ENCODE results near the gene PODNL1.

Gene PODNL1

DNA sequence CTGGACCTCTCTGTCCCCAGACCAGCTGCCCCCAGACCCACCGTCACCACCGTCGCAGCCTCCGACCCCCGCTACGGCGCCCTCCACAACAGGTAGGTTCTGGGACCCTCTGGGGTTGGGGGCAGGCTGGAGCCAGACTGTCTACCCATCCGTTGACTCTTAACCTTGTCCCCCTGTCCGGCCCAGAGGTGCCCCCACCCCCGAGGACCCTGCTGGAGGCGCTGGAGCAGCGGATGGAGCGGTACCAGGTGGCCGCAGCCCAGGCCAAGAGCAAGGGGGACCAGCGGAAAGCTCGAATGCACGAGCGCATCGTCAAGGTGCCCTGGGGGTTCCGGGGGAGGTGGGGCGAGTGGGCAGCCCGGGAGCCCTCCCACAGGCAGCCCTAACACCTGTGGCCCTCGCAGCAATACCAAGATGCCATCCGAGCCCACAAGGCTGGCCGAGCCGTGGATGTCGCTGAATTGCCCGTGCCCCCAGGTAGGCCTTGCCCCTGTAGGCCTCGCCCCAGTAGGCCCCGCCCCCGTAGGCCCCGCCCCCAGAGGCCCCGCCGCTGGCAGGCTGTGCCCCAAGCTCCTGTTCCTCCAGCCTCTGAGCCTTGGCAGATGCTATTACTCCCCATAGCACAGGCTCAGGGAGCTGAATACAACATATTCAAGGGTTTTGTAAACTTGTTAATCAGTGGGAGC is 19.3 kb downstream of the PODNL1 start:
- TF ChIP-seq FOXP2 (optimal IDR thresholded peaks at IDR 0.05; ENCODE audit: borderline replicate concordance, extremely low read depth, extremely low read length, insufficient read depth) (no peak), POLR2AphosphoS5 (IDR thresholded peaks at IDR 0.05; ENCODE audit: low read depth, low read length) (no peak), SIN3A (IDR thresholded peaks at IDR 0.05; ENCODE audit: borderline replicate concordance, insufficient read depth, low read length) (no peak), TAF1 (IDR thresholded peaks at IDR 0.05; ENCODE audit: borderline replicate concordance, insufficient read depth, low read length) (no peak)
- TF ChIP-seq, protein P1, sequence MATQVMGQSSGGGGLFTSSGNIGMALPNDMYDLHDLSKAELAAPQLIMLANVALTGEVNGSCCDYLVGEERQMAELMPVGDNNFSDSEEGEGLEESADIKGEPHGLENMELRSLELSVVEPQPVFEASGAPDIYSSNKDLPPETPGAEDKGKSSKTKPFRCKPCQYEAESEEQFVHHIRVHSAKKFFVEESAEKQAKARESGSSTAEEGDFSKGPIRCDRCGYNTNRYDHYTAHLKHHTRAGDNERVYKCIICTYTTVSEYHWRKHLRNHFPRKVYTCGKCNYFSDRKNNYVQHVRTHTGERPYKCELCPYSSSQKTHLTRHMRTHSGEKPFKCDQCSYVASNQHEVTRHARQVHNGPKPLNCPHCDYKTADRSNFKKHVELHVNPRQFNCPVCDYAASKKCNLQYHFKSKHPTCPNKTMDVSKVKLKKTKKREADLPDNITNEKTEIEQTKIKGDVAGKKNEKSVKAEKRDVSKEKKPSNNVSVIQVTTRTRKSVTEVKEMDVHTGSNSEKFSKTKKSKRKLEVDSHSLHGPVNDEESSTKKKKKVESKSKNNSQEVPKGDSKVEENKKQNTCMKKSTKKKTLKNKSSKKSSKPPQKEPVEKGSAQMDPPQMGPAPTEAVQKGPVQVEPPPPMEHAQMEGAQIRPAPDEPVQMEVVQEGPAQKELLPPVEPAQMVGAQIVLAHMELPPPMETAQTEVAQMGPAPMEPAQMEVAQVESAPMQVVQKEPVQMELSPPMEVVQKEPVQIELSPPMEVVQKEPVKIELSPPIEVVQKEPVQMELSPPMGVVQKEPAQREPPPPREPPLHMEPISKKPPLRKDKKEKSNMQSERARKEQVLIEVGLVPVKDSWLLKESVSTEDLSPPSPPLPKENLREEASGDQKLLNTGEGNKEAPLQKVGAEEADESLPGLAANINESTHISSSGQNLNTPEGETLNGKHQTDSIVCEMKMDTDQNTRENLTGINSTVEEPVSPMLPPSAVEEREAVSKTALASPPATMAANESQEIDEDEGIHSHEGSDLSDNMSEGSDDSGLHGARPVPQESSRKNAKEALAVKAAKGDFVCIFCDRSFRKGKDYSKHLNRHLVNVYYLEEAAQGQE (IDR thresholded peaks at IDR 0.05; ENCODE audit: insufficient read depth in 1 of 2, low read depth in 2 of 2, low read length in 2 of 2), result no peak

DNA sequence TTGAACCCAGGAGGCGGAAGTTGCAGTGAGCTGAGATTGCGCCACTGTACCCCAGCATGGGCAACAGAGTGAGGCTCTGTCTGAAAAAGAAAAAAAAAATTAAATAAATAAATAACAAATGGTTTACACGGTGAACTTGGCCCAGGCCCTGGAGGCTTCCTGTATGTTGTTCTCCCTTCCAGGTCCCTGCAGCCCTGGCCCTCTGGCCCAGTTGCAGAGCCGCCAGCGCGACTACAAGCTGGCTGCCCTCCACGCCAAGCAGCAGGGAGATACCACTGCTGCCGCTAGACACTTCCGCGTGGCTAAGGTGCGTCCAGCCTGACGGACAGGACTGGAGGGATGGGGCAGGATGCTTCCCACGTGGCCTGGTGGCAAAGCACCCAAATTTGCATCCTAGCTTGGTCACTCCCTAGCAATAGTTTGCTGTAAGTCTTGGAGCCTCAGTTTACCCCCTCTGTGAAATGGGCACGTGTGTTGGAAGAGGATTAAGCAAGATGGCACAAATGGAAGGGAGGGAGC is 20.3 kb downstream of the PODNL1 start:
- TF ChIP-seq SIN3A (IDR thresholded peaks at IDR 0.05; ENCODE audit: borderline replicate concordance, insufficient read depth, low read length), result no peak
- TF ChIP-seq FOXP2 (optimal IDR thresholded peaks at IDR 0.05; ENCODE audit: borderline replicate concordance, extremely low read depth, extremely low read length, insufficient read depth), result no peak
- no peak for TF ChIP-seq POLR2AphosphoS5 (IDR thresholded peaks at IDR 0.05; ENCODE audit: low read depth, low read length)
- TF ChIP-seq, protein P1 (IDR thresholded peaks at IDR 0.05; ENCODE audit: insufficient read depth in 1 of 2, low read depth in 2 of 2, low read length in 2 of 2), result no peak
- TF ChIP-seq TAF1 (IDR thresholded peaks at IDR 0.05; ENCODE audit: borderline replicate concordance, insufficient read depth, low read length), result no peak

DNA sequence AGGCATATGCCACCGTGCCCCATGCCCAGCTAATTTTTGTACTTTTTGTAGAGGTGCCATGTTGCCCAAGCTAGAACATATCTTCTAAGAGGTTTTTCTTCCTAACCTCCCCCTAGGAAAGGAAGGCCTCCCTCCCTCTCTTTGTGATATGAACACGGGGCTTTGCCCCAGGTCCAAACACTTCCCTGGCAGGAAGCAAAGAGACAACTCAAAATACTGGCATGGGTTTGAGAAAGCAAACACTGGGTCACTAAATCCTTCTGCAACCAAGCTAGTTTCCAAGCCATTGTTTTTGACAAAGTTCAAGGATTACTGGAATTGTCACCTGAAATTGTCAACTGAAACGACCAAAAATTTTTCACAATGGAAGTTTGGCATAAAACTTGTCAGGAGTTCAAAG is 23.4 kb downstream of the PODNL1 start:
- TF ChIP-seq TAF1 (IDR thresholded peaks at IDR 0.05; ENCODE audit: borderline replicate concordance, insufficient read depth, low read length) (no peak), FOXP2 (optimal IDR thresholded peaks at IDR 0.05; ENCODE audit: borderline replicate concordance, extremely low read depth, extremely low read length, insufficient read depth) (no peak), POLR2AphosphoS5 (IDR thresholded peaks at IDR 0.05; ENCODE audit: low read depth, low read length) (no peak), SIN3A (IDR thresholded peaks at IDR 0.05; ENCODE audit: borderline replicate concordance, insufficient read depth, low read length) (no peak)
- TF ChIP-seq, protein P1 (IDR thresholded peaks at IDR 0.05; ENCODE audit: insufficient read depth in 1 of 2, low read depth in 2 of 2, low read length in 2 of 2), result no peak

DNA sequence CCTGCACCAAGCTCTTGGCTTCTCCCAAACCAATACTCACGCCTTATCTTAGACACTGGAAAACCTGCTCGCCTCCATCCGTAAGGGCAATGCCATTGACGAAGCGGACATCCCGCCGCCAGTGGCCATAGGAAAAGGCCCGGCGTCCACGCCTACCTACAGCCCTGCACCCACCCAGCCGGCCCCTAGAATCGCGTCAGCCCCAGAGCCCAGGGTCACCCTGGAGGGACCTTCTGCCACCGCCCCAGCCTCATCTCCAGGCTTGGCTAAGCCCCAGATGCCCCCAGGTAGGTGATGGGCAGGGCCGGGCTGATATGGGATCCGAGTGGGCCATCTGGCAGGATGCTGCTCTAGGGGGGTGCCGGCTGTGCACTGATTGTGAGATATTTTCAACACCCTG is 24.9 kb downstream of the PODNL1 start:
- TF ChIP-seq, protein P1 (IDR thresholded peaks at IDR 0.05; ENCODE audit: insufficient read depth in 1 of 2, low read depth in 2 of 2, low read length in 2 of 2), result no peak
- no peak for TF ChIP-seq FOXP2 (optimal IDR thresholded peaks at IDR 0.05; ENCODE audit: borderline replicate concordance, extremely low read depth, extremely low read length, insufficient read depth)
- TF ChIP-seq POLR2AphosphoS5 (IDR thresholded peaks at IDR 0.05; ENCODE audit: low read depth, low read length), result no peak
- TF ChIP-seq TAF1 (IDR thresholded peaks at IDR 0.05; ENCODE audit: borderline replicate concordance, insufficient read depth, low read length), result no peak
- no peak for TF ChIP-seq SIN3A (IDR thresholded peaks at IDR 0.05; ENCODE audit: borderline replicate concordance, insufficient read depth, low read length)
